C4-2B (cell line): ENCODE results near the gene RNF144A.

Source experiments
- CTCF ChIP-seq: fragments of 450-650 bp; conservative IDR thresholded peaks from 2 replicates; pipeline ENCODE4 v1.5.1; 2017; ENCODE audit warnings: mild to moderate bottlenecking
- ZFX ChIP-seq: fragments of 450-650 bp; IDR thresholded peaks from 2 replicates; pipeline ENCODE4 v1.6.1; 2017

GRCh38 chr2:6916736-6917070 is 509 bp upstream of the RNF144A start:
- TF ChIP-seq CTCF = no peak
- TF ChIP-seq ZFX = no peak
